Measurements from ENCODE around the gene CDH11. TPM values are rescaled to one million over a fixed set of nuclear protein-coding genes. Genes with fewer than 3 reads are reported as not detected.

CDH11 gene
- polyA plus RNA-seq, 1 donor from 2014 or later = 22.9 TPM

DNA sequence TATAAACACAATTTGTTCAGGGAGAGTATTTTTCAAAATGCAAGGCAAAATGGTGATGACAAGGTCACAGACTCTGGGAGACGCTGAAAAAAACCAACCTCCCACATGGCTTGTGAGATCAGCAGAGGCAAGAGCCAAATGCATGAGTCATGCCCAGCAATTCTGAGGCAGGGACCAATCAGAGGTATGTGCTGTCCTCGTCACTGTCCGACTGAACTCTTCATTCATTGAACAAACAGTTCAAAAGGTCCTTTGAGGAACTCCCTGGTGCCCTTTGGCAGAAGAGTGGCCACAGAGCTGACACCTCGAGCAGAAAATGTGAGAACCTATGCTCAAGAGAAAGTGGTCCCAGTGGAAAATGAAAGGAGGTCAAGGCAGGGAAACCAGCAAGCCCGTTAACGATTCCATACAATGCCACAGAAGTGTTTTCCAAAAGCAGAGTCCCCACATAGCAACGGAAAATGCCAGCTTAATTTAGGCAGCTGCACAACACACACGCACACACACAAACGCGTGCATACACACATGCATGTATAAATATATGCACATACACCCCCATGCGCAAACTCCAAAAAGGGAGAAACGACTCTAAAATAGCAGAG is 50.9 kb downstream of the CDH11 start:
- H3K9me2 ChIP-seq (ENCODE audit: insufficient read depth, low read length) = no peaks in the 10 kb centered on the region
- no peak overlapping the region for H3K9ac ChIP-seq (ENCODE audit: low read length)
- no peak for TF ChIP-seq SMC3 (conservative IDR thresholded peaks at IDR 0.05; ENCODE audit: poor library complexity)
- no peak for TF ChIP-seq EZH2 (IDR thresholded peaks at IDR 0.05; ENCODE audit: borderline replicate concordance, insufficient read depth, low read length, poor library complexity, severe bottlenecking)
- no peak for TF ChIP-seq RAD21 (conservative IDR thresholded peaks at IDR 0.05)
- no peak for TF ChIP-seq TAF1 (IDR thresholded peaks at IDR 0.05; ENCODE audit: low read depth)
- TF ChIP-seq, protein P1, sequence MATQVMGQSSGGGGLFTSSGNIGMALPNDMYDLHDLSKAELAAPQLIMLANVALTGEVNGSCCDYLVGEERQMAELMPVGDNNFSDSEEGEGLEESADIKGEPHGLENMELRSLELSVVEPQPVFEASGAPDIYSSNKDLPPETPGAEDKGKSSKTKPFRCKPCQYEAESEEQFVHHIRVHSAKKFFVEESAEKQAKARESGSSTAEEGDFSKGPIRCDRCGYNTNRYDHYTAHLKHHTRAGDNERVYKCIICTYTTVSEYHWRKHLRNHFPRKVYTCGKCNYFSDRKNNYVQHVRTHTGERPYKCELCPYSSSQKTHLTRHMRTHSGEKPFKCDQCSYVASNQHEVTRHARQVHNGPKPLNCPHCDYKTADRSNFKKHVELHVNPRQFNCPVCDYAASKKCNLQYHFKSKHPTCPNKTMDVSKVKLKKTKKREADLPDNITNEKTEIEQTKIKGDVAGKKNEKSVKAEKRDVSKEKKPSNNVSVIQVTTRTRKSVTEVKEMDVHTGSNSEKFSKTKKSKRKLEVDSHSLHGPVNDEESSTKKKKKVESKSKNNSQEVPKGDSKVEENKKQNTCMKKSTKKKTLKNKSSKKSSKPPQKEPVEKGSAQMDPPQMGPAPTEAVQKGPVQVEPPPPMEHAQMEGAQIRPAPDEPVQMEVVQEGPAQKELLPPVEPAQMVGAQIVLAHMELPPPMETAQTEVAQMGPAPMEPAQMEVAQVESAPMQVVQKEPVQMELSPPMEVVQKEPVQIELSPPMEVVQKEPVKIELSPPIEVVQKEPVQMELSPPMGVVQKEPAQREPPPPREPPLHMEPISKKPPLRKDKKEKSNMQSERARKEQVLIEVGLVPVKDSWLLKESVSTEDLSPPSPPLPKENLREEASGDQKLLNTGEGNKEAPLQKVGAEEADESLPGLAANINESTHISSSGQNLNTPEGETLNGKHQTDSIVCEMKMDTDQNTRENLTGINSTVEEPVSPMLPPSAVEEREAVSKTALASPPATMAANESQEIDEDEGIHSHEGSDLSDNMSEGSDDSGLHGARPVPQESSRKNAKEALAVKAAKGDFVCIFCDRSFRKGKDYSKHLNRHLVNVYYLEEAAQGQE (IDR thresholded peaks at IDR 0.05; ENCODE audit: borderline replicate concordance) = no peak
- no peak for TF ChIP-seq POLR2AphosphoS5 (IDR thresholded peaks at IDR 0.05)
- TF ChIP-seq, protein P2, sequence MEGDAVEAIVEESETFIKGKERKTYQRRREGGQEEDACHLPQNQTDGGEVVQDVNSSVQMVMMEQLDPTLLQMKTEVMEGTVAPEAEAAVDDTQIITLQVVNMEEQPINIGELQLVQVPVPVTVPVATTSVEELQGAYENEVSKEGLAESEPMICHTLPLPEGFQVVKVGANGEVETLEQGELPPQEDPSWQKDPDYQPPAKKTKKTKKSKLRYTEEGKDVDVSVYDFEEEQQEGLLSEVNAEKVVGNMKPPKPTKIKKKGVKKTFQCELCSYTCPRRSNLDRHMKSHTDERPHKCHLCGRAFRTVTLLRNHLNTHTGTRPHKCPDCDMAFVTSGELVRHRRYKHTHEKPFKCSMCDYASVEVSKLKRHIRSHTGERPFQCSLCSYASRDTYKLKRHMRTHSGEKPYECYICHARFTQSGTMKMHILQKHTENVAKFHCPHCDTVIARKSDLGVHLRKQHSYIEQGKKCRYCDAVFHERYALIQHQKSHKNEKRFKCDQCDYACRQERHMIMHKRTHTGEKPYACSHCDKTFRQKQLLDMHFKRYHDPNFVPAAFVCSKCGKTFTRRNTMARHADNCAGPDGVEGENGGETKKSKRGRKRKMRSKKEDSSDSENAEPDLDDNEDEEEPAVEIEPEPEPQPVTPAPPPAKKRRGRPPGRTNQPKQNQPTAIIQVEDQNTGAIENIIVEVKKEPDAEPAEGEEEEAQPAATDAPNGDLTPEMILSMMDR (IDR thresholded peaks at IDR 0.05; ENCODE audit: poor library complexity, severe bottlenecking) = no peak
- TF ChIP-seq MXI1 (conservative IDR thresholded peaks at IDR 0.05; ENCODE audit: poor library complexity, severe bottlenecking) = no peak
- TF ChIP-seq EP300 (conservative IDR thresholded peaks at IDR 0.05; ENCODE audit: poor library complexity, severe bottlenecking) = no peak
- H4K20me1 ChIP-seq (ENCODE audit: insufficient read depth) = no peaks in the 10 kb centered on the region
- no peak overlapping the region for H2AFZ ChIP-seq (ENCODE audit: low read depth, low read length)
- H3K27me3 ChIP-seq (ENCODE audit: insufficient read depth, low read depth, low read length) = no peaks in the 10 kb centered on the region
- no peaks in the 10 kb centered on the region for H3K9me3 ChIP-seq (ENCODE audit: low read length)
- H3K4me2 ChIP-seq (ENCODE audit: low read length) = no peak overlapping the region
- no peaks in the 10 kb centered on the region for H3F3A ChIP-seq (ENCODE audit: insufficient read depth, low read length, poor library complexity, severe bottlenecking)
- peaks cover 3% of the 10 kb centered on the region for H3K36me3 ChIP-seq (ENCODE audit: insufficient read depth, low read length)
- peaks cover 3% of the 10 kb centered on the region for H3K79me2 ChIP-seq (replicated peaks; ENCODE audit: insufficient read depth, low read length)
- H3K4me3 ChIP-seq (ENCODE audit: low read length) = no peak overlapping the region
- H3K27ac ChIP-seq (ENCODE audit: low read length) = no peak overlapping the region

- H2AFZ ChIP-seq (ENCODE audit: low read depth, low read length) = no peak overlapping the region
- H4K20me1 ChIP-seq (ENCODE audit: insufficient read depth) = no peaks in the 10 kb centered on the region
- no peak overlapping the region for H3K4me3 ChIP-seq (ENCODE audit: low read length)
- H3K9me3 ChIP-seq (ENCODE audit: low read length) = no peaks in the 10 kb centered on the region
- no peak overlapping the region for H3K27ac ChIP-seq (ENCODE audit: low read length)
- peaks cover 3% of the 10 kb centered on the region for H3K36me3 ChIP-seq (ENCODE audit: insufficient read depth, low read length)
- H3K9me2 ChIP-seq (ENCODE audit: insufficient read depth, low read length) = no peaks in the 10 kb centered on the region
- H3K79me2 ChIP-seq (replicated peaks; ENCODE audit: insufficient read depth, low read length) = peaks cover 3% of the 10 kb centered on the region
- H3F3A ChIP-seq (ENCODE audit: insufficient read depth, low read length, poor library complexity, severe bottlenecking) = no peaks in the 10 kb centered on the region
- no peak overlapping the region for H3K4me2 ChIP-seq (ENCODE audit: low read length)
- H3K27me3 ChIP-seq (ENCODE audit: insufficient read depth, low read depth, low read length) = no peaks in the 10 kb centered on the region
- no peak overlapping the region for H3K9ac ChIP-seq (ENCODE audit: low read length)
- TF ChIP-seq POLR2AphosphoS5 (IDR thresholded peaks at IDR 0.05) = no peak
- no peak for TF ChIP-seq MXI1 (conservative IDR thresholded peaks at IDR 0.05; ENCODE audit: poor library complexity, severe bottlenecking)
- TF ChIP-seq, protein P2 (IDR thresholded peaks at IDR 0.05; ENCODE audit: poor library complexity, severe bottlenecking) = no peak
- TF ChIP-seq EZH2 (IDR thresholded peaks at IDR 0.05; ENCODE audit: borderline replicate concordance, insufficient read depth, low read length, poor library complexity, severe bottlenecking) = no peak
- no peak for TF ChIP-seq RAD21 (conservative IDR thresholded peaks at IDR 0.05)
These were observed 52.1 kb downstream of the CDH11 start for GRCh38 chr16:65069766-65070165.
